GM12864 (cell line): ENCODE data around the gene SHISA9.

ENCODE experiments used
- DNase-seq: peaks from one replicate; pipeline ENCODE4 v3.0.0-alpha.2; 2011; ENCODE audit warnings: low read depth
- H3K4me3 ChIP-seq: 2 replicates; pipeline ENCODE4 v1.5.1; 2011; ENCODE audit warnings: mild to moderate bottlenecking, low read depth, low read length, control low read depth
- TF ChIP-seq, protein P1 (sequence below): IDR thresholded peaks from 2 replicates; pipeline ENCODE4 v1.5.1; 2011; ENCODE audit warnings: low read depth, mild to moderate bottlenecking, moderate library complexity, low read length, control low read depth, inconsistent platforms; ENCODE audit errors: missing control alignments

Gene SHISA9

DNA sequence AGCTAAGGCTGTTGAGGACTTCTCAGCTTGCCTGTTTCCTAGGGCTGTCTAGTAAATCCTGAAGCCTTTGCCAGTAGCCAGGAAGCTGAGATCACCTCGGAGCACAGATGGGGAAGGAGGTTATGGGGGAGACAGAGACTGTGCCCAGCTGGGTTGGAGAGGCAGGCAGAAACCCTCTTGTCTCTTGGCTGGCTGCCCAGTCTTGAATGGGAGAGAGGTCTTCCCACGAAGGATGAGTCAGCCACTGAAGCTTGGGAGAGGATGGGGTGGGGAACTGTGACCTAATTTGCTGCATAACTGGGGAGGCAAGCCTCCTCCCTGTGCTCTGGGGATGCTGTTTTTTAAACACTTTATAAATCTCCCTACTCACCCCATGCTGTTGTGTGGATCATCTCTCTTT lies 69.8 kb downstream of the SHISA9 start:
- H3K4me3 ChIP-seq: no peak overlapping the region
- DNase-seq: no peak
- TF ChIP-seq, protein P1, sequence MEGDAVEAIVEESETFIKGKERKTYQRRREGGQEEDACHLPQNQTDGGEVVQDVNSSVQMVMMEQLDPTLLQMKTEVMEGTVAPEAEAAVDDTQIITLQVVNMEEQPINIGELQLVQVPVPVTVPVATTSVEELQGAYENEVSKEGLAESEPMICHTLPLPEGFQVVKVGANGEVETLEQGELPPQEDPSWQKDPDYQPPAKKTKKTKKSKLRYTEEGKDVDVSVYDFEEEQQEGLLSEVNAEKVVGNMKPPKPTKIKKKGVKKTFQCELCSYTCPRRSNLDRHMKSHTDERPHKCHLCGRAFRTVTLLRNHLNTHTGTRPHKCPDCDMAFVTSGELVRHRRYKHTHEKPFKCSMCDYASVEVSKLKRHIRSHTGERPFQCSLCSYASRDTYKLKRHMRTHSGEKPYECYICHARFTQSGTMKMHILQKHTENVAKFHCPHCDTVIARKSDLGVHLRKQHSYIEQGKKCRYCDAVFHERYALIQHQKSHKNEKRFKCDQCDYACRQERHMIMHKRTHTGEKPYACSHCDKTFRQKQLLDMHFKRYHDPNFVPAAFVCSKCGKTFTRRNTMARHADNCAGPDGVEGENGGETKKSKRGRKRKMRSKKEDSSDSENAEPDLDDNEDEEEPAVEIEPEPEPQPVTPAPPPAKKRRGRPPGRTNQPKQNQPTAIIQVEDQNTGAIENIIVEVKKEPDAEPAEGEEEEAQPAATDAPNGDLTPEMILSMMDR: no peak

DNA sequence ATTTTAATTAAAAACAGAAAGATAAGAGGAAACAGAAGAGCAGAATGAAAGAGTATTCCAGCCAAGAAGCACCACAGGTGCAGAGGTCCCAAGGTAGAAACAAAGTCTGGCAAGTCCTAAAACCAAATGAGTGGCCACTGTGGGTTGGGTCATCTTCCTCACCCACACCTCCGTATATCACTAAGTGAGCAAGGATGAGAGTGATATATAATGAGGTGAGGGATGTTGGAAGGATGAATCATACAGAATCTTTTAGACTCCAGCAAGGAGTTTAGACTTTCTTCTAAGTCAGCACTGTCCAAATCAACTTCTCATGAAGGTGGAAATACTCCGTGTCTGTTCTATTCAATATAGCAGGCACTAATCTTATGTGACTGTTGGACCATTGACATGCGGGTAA lies 70.8 kb downstream of the SHISA9 start:
- TF ChIP-seq, protein P1: no peak
- DNase-seq: no peak
- H3K4me3 ChIP-seq: no peak overlapping the region

DNA sequence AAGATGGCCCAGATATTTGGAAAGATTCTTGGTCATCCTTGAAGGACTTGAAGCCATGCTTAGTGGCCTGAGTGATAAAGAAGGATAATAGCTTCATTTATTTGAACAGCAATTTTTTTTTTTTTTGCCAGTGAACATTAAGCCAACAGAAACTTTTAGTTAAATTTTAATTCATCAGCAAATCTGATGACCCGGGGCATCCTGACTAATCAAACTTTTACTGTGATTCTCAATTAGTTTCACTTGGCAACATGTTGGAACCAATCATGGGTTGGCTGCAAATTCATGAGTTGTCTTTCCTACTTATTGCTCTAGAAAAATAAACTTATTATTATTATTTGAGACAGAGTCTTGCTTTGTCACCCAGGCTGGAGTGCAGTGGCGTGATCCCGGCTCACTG lies 74.4 kb downstream of the SHISA9 start:
- TF ChIP-seq, protein P1: no peak
- H3K4me3 ChIP-seq: no peak overlapping the region
- no peak for DNase-seq

DNA sequence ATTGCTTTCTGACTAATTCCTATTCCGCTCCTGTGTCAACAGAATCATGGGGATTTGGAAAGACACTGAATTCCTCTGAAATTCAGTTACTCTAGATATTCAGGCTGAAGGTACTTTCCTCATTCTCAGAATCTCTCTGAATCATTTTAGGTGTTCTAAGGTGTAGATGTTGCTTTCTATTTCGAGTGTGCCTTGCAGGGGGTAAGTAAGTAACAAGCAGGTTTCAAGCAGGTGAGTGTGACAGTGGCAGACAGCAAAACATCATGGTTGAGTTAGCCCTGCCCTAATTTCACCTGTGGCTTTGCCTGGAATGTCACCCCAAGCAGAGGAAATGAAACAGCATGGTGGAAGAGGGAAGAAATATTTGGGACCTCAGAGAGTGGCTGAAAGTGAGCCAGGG lies 75.1 kb downstream of the SHISA9 start:
- DNase-seq: no peak
- TF ChIP-seq, protein P1: no peak
- no peak overlapping the region for H3K4me3 ChIP-seq

DNA sequence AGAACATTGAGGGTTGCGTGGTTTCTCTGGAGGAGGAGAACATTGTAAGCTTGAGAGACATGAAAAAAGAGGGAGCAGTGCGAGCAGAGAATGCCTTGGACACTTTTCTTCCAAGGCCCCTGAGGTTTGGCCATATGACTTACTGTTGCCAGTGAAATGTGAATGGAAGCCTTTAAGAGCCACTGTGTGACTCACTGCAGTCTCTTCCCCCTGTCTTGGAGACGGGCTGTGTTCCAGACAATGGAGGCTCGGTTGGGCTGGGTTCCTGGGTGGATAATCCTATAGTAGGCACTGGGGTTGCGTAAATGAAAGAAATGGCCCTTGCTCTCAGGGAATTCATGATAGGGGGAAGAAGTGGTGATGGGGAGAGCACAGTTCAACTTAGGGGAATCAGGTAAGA lies 75.5 kb downstream of the SHISA9 start:
- DNase-seq: no peak
- TF ChIP-seq, protein P1: no peak
- no peak overlapping the region for H3K4me3 ChIP-seq

DNA sequence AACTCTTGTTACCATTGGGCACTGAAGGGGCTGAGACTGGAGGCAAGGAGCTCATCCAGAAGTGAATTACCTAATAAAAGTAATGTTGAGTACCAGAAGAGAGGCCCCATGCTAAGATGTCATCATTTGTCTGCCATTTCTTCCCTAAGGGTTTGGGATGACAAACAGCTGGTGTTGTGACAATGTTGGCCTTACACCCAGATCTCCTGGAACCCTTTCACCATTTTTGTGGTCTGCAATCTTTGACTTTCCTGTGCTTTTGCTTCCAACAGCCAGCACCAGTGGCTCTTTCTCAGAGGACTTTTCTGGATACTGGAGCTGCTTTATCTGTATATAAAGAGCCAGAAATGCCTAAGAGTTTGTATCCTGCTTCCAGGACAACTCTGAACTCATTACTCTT lies 84.1 kb downstream of the SHISA9 start:
- no peak overlapping the region for H3K4me3 ChIP-seq
- DNase-seq: no peak
- TF ChIP-seq, protein P1: no peak

DNA sequence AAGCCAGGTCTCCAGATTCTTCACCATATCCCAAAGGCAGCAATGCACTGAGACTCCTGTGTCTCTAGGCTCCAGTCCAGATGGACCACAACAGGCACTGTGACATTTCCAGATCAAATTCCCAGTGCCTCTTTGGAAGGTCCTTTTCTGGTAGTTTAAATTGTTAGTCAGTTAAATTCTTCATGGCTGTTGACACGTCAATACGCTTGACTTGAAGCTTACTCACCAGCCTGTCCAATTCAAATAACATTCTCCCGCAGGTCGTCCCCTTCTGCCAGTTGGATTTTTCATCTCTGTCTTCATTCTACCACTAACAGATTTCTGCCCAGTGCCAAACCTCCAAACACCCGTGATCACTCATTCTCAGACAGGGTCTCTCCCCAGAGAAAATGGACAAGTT lies 86.7 kb downstream of the SHISA9 start:
- no peak overlapping the region for H3K4me3 ChIP-seq
- no peak for DNase-seq
- TF ChIP-seq, protein P1: no peak
